Endometrium (tissue), 2 donors: Measurements from ENCODE around the gene RNF145.
"Not testable (repeated sequence)": the region's sequence is repeated elsewhere in the genome, so short reads cannot be mapped to it uniquely, and the experiment has no call there.

Experiments
- FAIRE-seq: peaks from 2 replicates; lab custom pipeline; 2012; peaks lifted over from hg19 to GRCh38; lab: Jason Lieb, UNC
- donor health status: control.
- donor health status: control.

RNF145 gene, protein sequence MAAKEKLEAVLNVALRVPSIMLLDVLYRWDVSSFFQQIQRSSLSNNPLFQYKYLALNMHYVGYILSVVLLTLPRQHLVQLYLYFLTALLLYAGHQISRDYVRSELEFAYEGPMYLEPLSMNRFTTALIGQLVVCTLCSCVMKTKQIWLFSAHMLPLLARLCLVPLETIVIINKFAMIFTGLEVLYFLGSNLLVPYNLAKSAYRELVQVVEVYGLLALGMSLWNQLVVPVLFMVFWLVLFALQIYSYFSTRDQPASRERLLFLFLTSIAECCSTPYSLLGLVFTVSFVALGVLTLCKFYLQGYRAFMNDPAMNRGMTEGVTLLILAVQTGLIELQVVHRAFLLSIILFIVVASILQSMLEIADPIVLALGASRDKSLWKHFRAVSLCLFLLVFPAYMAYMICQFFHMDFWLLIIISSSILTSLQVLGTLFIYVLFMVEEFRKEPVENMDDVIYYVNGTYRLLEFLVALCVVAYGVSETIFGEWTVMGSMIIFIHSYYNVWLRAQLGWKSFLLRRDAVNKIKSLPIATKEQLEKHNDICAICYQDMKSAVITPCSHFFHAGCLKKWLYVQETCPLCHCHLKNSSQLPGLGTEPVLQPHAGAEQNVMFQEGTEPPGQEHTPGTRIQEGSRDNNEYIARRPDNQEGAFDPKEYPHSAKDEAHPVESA

DNA sequence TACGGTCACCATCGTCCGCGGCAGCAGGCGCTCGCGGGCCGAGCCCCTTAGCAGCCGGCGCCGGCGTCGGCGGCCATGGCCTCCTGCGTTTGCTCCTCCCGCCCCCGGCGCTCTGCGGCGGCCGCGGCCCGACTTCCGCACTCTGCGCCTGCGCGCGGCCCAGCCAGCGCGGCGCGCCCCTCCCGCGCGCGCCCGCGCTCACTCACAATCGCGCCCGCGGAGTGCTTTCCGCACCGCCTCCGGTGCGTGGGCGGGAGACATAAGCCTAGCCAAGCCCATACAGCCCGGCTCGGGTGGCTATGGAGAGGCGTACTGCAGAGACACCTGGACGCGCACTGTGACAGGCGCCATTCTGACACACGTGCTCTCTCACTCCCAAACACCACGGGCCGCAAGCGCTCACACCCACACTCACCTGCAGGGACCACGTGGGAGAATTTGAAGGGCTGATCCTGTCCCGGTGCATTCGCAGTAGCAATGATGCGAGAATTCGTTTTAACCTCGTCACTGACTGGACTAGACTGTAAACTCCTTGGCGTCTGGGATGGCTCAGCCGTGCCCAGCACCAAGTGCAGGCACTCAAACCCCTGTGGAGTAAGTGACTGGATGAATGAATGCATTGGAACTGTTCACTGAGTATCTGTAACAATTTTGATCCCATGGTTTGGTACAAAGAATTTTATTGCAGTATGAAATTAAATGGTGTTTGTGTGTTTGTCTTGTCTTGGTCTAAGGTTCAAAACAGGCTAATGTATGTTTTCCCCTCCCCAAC, at the start of gene RNF145:
RNF145 (minus strand) TSS at position 116 of the 772 bp plus-strand sequence. CDS start 5,936 bp downstream, outside the sequence.
- FAIRE-seq: no peak

DNA sequence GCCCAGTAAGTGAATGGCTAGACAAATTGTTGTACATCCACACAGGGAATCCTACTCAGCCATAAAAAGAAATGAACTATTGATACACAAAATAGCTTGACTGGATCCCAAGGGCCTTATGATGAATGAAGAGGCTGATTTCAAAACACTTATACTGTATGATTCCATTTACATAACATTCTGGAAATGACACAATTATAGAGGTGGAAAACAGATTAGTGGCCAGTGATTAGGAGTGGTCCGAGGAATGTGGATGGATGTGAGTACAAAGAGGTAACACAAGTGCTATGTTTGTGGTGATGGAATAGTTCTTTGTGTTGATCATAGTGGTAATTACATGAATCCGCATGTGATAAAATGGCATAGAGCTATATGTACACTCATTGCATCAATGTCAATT, 49.0 kb upstream of the RNF145 start:
- FAIRE-seq: no peak

DNA sequence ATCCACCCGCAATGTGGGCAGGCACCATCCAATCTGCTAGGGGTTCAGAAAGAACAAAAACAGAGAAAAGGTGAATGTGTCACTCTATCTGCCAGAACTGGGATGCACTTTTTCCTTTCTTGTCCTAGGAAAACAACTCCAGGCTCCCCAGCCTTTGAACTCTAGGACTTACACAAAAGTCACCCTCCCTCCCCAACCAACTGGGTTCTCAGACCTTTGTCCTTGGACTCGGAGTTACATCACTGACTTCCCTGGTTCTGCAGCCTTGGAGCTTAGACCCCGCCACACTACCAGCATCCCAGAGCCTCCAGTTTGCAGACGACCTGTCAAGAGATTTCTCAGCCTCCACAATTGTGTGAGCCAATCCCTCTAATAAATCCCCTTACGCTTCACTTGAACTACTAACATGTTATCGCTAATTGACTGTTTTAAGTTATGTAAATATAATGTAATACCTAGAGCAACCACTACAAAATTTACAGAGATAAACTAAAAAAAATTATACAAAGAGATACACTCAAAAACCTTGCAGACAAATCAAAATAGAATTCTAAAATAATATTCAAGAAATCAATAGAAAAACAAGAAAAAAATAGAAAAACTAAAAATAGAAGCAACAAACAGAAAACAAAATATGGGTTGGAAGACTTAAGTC, 48.4 kb upstream of the RNF145 start:
- FAIRE-seq: peak; percentile 21

DNA sequence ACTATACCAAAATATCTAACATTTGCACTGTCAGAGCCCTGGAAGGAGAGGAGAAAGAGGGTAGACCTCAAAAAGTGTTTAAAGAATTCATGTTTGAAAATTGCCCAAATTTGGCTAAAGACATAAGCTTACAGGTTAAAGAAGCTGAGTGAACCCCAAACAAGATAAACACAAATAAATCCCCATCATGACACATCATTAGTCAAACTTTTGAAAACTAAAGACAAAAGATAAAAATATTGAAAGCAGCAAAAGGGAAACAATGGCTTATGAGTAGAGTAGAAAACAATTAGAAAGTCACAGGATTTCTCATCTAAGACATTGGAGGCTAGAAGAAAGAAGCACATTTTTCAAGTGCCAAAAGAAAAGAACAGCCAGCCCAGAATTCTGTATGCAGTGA, 47.7 kb upstream of the RNF145 start:
- FAIRE-seq: no peak

DNA sequence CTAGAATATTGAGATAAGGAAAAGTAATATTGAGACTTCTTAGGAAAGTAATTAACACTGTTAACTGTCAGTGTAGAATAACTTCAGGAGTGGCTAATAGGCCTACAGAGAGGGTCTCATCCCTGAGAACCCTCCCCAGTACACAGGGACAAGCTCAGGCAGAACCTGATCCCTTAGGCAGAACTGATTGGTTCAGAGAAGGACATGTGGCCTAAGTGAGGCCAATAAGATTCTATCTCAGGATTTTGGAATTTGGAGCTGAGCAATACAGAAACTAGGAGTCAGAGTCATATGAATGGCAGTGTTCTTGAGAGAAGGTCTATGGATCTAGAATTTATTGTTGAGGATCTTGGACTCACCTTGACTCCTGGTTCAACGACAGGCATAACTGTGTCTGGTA, 42.8 kb upstream of the RNF145 start:
- no peak for FAIRE-seq

DNA sequence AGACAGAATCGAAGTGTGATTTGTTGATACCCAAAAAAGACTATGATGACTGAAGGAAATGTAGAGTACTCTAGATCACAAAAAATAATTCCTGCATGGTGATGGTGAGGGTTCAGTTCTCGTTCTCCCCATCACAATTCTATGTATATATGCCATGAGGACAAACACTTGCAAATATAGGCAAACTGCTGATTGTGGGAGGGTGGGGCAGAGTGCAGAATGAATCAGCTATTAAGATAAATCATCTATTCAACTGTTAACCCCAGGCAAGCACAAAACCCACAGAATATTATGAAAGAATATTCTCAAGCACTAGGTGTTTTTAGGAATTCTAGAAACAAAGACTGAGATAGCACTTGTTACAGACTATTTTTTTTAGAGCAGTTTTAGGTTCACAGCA, 39.8 kb upstream of the RNF145 start:
- FAIRE-seq: no peak

DNA sequence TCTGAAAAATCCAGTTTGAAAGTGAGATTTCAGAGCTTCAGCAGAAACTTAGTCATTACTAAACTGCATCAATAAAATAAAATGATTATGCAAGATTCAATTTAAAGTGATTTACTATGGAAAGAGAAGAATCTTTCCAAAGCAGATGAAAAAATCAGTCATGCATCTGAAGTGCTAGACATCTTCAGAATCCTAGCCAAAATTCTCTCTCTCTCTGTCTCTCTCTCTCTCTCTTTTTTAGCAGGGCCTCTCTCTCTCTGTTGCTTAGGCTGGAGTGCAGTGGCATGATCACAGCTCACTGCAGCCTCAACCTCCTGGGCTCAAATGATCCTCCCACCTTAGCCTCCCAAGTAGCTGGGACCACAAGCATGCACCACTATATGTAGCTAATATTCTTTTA, 35.5 kb upstream of the RNF145 start:
- no peak for FAIRE-seq

DNA sequence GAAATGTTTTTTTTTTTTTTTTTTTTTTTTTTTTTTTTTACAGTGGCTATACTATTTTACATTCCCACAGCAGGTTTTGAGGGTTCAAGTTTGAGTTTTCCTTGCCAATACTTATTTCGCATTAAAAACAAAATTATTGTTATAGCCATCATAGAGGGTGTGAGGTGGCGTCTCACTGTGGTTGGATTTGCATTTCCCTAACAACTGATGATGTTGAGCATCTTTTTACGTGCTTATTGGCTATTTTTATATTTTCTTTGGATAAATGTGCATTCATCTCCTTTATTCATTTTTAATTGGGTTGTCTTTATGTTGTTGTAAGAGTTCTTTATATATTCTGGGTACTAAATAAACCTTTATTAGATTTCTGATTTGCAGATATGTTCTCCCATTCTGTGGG, 34.8 kb upstream of the RNF145 start:
- no peak for FAIRE-seq

DNA sequence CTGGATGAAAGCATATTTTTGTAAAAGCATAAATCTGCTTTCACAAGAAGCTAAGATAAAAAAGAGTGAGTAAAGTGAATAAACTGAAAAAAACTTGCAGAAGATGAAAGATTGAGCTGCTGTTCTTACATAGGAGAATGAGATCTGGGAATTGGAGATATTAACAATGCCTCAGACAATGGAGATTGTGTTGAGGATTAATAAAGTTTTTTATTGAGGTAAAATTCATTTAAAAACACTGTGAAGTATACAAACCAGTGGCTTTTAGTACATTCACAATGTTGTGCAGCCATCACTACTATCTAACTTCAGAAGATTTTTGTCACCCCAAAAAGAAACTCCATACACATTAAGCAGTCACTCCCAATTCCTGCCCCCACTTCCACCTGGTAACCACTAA, 34.0 kb upstream of the RNF145 start:
- FAIRE-seq: no peak

DNA sequence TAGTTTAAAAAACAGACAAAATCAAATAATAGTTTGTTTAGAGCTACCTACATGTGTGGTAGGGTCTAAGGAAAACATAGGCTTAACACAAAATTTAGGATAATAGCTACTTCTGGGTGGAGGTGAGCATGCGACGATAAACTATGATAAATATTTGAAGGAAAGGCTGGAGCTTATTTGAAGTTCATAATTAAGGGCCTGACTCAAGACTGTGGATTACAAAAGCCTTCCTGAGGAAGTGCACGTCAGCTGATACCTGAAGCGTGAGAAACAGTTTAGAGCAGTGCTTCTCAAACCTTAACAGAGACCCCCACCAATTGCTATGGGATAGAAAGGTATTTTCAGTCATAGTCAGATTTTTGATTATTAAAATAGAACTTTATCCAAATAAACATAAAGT, 33.3 kb upstream of the RNF145 start:
- FAIRE-seq: no peak

DNA sequence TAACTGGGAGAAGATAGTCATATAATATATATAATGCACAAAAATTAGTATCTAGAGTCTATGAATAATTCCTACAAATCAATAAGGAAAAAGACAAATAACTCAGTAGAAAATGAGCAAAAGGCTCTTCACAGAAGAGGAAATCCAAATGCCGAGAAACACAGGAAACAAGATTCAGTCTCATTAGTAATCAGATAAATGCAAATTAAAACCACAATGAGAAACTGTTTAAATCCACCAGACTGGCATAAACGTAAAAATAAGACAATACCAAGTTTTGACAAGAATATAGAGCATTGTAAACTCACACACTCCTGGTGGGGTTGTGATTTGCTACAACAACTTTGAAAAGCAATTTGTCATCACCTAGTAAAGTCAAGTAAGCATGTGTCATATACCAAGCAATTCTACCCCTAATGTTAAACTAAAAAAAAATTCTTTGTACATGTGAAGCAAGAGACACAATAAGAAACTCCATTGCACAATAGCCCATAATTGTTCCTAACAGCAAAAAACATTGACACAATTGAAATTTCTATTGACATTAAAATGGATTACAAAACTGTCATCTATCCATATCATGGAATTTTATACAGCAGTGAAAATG, 32.7 kb upstream of the RNF145 start:
- no peak for FAIRE-seq

DNA sequence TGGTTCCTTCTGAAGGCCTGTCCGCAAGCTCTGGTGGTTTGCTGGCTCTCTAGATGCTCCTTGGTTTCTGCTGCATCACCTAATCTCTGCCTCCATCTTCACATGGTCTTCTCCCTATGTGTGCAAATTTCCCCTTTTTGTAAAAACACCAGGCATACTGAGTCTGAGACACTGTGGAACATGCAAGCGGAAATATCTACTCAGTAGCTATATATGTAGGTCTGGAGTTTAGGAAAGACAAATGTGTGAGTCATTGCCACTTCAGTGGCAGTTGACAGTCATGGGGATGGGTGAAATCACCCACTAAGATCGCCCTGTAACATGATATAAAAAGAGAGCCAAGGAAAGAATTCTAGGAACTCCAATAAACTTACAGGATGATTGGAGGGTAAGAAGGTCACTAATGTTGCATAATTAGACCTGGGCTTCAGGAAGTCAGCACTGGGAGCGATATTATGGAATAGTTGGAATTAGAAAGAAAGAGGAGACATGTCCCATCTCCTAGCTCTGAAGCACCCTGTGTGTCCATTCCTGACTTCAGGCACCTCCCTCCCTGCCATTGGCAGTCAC, 31.0 kb upstream of the RNF145 start:
- no peak for FAIRE-seq

DNA sequence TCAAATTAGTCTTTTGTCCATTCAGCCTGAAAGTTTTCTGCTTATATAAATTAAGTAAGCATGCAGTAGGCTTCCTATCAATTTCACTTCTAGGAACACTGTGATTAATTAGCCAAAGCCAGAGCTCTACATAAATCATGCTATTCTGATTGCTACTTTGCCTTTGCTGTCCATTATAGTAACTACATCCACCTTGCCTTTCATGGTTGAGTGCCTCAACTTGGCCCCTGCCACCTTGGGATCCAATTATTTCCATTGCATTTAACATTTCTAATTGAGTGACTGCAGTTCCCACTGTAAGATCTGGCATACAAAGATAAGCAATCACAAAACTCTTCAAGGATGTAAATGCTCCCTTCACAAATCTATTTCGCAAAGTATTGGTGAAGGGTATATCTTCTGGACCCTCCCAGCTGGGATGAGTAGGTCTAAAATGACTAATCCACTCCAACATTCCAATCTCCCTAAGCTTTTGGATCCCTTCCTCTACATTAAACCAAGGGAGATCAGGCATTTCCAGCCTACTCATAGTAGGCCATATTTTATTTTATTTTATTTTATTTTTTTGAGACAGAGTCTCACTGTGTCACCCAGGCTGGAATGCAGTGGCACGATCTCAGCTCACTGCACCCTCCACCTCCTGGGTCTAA, 26.6 kb upstream of the RNF145 start:
- not testable (repeated sequence) for FAIRE-seq

DNA sequence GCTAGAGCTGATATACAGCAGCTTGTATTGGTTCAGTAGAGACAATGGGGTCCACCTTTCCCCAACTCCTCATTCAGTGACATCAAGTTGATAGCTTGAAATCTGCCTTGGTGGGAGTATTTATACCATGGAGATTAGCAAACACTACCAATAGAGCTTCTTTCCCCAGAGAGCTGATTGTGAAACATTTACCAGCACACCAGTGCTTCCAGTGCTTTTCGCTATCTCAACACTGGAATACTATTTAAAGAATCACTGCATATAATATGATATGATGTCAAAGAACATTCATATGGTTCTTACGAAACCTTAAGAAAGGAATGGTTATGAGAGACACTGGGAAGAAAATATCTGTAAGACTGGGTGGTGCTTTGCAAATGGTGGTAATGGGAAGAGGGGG, 21.8 kb upstream of the RNF145 start:
- FAIRE-seq: no peak

DNA sequence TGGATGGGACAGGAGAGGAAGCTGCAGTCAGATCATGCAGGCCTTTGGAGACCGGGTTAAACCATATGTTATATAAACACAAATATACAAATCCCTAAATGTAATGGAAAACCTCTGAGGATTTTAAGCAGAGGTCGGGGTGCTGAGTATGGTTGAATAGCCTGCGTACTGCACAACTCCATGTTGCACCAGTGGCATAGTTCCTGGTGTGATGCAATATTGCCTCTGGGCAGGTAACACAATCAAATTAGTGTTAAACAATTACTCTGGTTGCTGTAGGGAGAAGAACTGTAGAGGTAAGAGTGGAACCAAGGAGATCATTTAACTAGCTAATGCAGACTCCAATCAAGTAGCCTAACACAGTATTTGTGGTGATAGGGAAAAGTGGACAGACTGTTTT, 21.3 kb upstream of the RNF145 start:
- no peak for FAIRE-seq

DNA sequence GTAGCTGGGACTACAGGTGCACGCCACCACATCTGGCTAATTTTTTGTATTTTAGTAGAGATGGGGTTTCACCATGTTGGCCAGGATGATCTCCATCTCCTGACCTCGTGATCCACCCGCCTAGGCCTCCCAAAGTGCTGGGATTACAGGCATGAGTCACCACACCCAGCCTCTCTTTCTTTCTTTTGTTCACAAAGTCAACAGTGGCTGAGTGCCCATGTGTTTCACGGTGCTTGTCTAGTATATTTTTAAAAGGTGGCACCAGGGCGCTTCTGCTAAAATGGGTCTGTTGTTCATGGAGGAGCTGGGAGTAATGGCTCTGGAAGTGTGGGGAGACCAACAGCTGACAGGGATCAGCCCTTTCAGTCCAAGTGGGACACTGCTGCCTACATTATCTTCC, 18.7 kb upstream of the RNF145 start:
- not testable (repeated sequence) for FAIRE-seq

DNA sequence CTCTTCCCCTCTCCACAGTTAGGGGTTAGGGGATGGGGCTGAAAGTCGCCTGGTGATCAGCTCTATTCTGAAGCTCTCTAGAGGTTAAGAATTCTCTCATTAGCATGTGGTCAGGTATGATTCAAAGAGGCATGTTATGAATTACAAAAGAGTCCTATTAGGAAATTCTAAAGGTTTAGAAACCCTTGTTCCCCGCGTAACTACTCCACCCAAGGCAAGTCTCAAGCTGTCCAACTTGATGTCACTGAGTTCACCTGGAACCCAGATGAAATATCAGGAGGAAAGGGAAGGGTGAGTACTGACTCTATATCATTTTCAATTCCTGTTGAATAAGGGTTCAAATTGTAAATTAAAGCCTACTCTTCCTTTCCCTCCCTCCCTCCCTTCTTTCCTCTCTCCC, 18.1 kb upstream of the RNF145 start:
- FAIRE-seq: no peak

DNA sequence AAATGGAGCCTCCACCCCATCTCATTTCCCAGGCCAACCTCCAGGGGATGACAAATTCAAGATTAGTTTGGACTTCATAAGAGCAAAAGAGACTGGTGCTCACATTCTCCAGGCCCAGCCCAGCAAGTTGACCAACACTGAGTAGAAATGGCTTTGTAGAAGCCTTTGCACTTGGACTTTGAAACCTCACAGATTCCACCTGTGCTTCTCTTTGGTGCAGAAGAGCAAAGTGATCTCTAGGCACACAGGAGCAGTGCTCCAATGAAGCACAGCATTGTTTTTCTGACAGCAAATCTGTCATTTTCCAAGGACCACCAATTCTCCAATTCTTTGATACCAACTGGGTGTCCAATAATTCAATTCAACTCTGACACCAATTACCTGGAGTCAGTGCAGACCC, 17.1 kb upstream of the RNF145 start:
- no peak for FAIRE-seq

DNA sequence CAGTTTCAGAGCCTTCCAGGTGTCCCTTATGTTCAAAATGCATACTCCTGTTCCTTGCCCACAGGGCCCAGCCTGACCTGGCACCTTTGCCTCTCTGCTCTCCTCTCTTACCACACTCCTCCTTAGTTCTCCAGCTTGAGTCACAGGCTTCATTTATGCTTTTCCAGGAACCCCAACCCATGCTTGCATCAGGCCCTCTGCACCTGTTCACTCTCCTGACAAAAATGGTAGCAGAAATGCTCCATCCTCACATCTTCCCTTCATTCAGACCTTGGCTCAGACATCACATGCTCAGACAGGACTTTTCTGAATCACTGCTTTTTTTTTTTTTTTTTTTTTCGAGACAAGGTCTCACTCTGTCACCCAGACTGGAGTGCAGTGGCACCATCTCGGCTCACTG, 15.1 kb upstream of the RNF145 start:
- FAIRE-seq: no peak

DNA sequence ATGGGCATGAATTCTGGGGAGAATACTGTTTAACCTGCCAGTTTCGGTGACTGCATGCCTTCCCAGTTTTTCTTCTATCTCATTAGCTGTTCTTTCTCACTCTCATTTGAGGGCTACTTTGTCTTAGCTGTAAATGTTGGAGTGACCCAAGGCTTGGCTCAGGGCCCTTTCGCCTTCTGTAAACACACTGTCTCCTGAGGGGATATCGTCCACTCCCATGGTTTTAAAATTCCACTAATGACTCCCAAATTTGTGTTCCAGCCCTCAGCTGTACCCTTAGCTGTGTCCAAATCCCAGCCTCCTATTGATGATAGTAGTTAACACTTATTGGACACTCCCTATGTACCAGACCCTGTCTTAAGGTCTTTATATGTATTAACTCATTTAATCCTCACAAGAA, 14.1 kb upstream of the RNF145 start:
- no peak for FAIRE-seq

DNA sequence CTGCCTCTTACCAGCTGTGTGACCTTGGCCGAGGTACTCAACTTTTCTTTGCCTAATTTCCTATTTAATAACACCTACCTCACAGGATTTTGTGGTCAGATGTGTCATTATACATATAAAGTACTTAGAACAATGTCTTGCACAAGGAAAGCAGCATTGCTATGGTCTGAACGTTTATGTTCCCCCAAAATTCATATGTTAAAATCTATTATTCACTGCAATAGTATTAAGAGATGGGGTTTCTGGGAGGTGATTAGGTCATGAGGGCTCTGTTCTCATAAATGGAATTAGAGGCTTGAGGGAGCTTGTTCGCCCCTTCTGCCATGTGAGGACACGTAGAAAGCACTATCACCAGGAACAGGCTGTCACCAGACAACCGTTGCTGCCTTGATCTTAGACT, 10.9 kb upstream of the RNF145 start:
- FAIRE-seq: no peak
